VCaP (cell line): ENCODE measurements around the gene KNTC1.
"Not testable (repeated sequence)": the region's sequence is repeated elsewhere in the genome, so short reads cannot be mapped to it uniquely, and the experiment has no call there.

Experiments
- H3K27ac ChIP-seq: fragments of 450-650 bp; 2 replicates; pipeline ENCODE4 v1.5.1; 2017
- TF ChIP-seq, protein P1 (sequence below): fragments of 450-650 bp; conservative IDR thresholded peaks from 2 replicates; pipeline ENCODE4 v1.5.1; 2017; ENCODE audit warnings: mild to moderate bottlenecking, moderate library complexity

The KNTC1 gene

DNA sequence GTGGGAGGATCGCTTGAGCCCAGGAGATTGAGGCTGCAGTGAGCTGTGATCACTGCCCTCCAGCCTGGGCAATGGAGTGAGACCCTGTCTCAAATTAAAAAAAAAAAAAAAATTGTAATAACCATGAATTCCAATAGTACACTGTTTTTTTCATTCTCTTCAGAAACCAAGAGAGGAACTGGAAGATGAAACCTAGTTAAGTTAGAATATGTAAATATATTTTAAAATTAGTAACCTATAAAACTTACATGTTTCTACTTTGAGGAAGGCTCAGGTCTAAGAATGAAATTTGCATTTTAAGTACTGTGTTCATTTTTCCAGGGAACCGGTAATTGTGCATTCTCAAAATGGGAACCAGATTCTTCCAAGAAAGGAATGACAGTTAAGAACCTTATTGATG, 18.8 kb downstream of the KNTC1 start:
- H3K27ac ChIP-seq: no peak overlapping the region
- TF ChIP-seq, protein P1, sequence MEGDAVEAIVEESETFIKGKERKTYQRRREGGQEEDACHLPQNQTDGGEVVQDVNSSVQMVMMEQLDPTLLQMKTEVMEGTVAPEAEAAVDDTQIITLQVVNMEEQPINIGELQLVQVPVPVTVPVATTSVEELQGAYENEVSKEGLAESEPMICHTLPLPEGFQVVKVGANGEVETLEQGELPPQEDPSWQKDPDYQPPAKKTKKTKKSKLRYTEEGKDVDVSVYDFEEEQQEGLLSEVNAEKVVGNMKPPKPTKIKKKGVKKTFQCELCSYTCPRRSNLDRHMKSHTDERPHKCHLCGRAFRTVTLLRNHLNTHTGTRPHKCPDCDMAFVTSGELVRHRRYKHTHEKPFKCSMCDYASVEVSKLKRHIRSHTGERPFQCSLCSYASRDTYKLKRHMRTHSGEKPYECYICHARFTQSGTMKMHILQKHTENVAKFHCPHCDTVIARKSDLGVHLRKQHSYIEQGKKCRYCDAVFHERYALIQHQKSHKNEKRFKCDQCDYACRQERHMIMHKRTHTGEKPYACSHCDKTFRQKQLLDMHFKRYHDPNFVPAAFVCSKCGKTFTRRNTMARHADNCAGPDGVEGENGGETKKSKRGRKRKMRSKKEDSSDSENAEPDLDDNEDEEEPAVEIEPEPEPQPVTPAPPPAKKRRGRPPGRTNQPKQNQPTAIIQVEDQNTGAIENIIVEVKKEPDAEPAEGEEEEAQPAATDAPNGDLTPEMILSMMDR: no peak

DNA sequence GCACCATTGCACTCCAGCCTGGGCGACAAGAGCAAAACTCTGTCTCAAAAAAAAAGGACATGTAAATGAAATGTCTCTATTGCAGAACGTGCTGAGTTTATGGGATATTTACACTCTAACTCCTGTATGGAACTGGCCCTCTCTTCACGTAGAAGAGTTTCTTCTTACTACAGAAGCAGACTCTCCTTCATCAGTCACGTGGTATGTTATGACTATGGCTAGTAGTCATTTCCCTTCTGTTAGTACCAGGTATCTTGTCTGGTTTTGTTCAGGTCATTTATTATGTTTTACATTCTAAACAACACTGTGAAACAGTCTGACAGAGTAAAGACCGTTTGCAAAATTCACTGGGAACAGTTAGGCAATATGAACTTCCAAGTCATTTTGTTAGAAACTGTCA, 20.3 kb downstream of the KNTC1 start:
- no peak overlapping the region for H3K27ac ChIP-seq
- TF ChIP-seq, protein P1: no peak

DNA sequence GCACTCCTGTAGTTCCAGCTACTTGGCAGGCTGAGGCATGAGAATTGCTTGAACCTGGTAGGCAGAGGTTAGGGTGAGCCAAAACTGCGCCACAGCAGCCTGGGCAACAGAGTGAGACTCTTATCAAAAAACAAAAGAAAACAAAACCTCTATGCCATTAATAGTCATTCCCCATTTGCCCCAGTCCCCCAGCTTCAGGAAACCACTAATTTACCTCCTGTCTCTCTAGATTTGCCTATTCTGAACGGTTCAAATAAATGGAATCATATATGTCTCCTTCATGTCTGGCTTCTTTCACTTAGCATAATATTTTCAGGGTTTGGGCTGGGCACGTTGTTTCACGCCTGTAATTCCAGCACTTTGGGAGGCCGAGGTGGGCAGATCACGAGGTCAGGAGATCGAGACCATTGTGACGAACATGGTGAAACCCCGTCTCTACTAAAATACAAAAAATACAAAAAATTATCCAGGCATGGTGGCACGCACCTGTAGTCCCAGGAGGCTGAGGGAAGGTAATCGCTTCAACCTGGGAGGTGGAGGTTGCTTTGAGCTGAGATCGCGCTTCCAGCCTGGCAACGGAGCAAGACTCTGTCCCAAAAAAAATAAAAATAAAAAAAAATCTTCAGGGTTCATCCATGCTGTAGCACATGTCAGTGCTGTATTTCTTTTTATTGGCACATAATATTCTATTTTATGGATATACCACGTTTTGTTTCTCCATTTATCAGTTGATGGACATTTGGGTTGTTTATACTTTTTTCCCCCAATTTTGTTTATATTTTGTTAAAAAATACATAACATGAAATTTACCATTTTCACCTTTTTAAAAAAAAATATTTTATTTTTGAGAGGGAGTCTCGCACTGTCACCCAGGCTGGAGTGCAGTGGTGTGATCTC, 31.9 kb downstream of the KNTC1 start:
- H3K27ac ChIP-seq: no peak overlapping the region
- TF ChIP-seq, protein P1: no peak

DNA sequence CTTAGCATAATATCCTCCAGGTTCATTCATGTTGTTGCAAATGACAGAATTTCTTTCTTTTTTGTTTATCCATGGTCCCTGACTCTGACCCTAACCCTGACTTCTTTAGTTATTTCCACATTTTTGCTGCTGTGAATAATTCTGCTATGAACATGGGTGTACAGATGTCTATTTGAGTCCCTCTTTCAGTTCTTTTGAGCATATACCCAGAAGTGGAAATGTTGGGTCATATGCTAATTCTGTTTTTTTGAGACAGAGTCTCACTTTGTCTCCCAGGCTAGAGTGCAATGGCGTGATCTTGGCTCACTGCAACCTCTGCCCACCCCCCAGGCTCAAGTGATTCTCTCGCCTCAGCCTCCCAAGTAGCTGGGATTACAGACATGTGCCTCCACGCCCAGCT, 33.1 kb downstream of the KNTC1 start:
- no peak overlapping the region for H3K27ac ChIP-seq
- TF ChIP-seq, protein P1: no peak

DNA sequence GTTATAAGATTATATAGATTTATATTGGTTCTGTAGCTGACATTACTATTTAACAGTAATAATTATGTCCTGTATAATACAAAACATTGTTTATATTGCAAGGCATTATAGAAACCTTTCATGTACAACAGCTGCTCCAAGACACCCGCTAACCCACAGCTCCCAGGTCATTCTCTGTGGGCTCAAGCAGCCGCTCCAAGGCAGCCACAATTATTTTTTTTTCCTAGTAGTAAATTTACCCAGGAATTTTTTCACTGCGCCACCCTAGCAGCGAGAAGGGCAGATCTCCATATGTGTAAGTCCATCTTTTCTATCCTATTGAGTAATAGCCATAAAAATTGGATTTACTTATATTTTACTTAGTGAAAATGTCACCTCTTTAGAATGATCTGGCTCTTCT, 36.3 kb downstream of the KNTC1 start:
- no peak overlapping the region for H3K27ac ChIP-seq
- TF ChIP-seq, protein P1: no peak

DNA sequence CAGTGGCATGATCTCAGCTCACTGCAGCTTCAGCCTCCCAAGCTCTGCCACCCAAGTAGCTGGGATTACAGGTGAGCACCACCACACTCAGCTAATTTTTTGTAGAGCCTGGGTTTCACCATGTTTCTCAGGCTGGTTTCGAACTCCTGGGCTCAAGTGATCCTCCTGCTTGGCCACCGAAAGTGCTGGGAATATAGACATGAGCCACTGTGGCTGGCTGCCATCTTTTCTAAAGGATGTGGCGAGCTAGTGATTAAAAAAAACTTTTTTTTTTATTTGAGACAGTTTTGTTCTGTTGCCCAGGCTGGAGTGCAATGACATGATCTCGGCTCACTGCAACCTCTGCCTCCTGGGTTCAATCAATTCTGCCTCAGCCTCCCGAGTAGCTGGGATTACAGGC, 39.8 kb downstream of the KNTC1 start:
- H3K27ac ChIP-seq: not testable (repeated sequence)

DNA sequence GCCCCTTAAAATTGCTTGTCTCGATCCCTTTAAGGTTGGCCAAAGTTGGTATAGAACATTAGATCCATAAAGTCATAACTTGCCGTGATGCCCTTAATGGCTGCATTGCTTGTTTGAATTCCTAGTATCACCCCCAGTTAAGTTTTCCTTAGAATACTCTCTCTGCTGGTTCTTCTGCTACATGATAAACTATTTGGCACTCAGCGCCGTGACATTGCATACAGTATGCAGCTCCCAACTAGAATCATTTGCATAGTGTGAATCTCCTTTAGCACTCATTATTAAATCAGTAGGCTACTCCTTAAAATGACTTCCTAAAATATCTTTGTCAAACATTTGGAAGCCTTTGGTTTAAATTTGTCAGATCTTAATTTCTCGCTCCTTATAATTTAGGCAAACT, 42.2 kb downstream of the KNTC1 start:
- TF ChIP-seq, protein P1: no peak
- no peak overlapping the region for H3K27ac ChIP-seq

DNA sequence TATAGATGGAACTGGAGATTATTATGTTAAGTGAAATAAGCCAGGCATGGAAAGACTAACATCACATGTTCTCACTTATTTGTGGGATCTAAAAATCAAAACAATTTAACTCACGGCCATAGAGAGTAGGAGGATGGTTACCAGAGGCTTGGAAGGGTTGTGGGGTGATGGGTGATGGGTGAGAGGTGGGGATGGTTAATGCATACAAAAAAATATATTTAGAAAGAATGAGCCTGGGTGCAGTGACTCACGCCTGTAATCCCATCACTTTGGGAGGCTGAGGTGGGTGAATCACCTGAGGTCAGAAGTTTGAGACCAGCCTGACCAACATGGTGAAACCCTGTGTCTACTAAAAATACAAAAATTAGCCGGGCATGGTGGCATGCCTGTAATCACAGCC, 43.0 kb downstream of the KNTC1 start:
- H3K27ac ChIP-seq: not testable (repeated sequence)

DNA sequence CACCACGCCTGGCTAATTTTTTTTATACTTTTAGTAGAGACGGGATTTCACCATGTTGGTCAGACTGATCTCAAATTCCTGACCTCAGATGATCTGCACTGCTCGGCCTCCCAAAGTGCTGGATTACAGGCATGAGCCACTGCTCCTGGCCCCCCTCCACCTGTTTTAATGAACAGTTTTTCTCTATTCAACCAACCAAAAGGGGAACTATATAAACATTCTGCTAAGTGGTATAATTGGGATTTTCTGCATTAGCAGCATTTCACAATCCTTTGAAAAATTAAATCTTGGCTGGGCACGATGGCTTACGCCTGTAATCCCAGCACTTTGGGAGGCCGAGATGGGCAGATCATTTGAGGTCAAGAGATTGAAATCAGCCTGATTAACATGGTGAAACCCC, 44.8 kb downstream of the KNTC1 start:
- H3K27ac ChIP-seq: no peak overlapping the region

DNA sequence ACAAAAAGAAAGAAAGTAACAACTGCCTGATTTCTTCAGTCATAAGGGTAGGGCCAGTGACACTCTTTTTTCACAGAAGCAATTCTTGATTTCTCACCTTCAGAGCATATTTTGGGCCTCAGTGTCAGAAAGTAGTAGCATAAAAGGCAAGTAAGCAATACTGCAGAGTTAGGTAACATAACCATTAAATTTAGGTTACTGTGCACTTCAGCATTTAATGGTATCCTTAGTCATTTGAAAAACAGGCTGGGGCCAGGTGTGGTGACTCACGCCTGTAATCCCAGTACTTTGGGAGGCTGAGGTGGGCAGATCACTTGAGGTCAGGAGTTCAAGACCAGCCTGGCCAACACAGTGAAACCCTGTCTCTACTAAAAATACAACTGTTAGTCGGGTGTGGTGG, 56.2 kb downstream of the KNTC1 start:
- H3K27ac ChIP-seq: not testable (repeated sequence)

More for the DNA sequence above, 44.8 kb downstream of the KNTC1 start:
- TF ChIP-seq, protein P1: no peak
